ENCODE results near the gene THSD7B.

- TF ChIP-seq CTCF (conservative IDR thresholded peaks at IDR 0.05; ENCODE audit: low read depth, low read length) (no peak), EZH2 (IDR thresholded peaks at IDR 0.05; ENCODE audit: low read length, unreplicated experiment) (no peak), EZH2phosphoT487 (IDR thresholded peaks at IDR 0.05; ENCODE audit: borderline replicate concordance, low read length) (no peak)
These were observed 640.2 kb downstream of the THSD7B start for GRCh38 chr2:137405496-137405895.

All from PC-3 (cell line).